ENCODE results near the gene FNBP1L. TPM values are rescaled to one million over a fixed set of nuclear protein-coding genes. Genes with fewer than 3 reads are reported as not detected.
A peak's percentile ranks its signal among the peaks of the same experiment; 100 is the strongest.

FNBP1L gene
- total and polyA plus RNA-seq, 9 of the 15 experiments (the other 6 are each of a cell fraction or from before 2014, with no cell fraction given), result 1.4 to 6.9 (median 5.9) TPM

GRCh38 chr1:93554883-93555872 lies 107.3 kb downstream of the FNBP1L start:
- intact Hi-C loops (cut with micrococcal nuclease), result no loop called here
- no peaks in the 10 kb centered on the region for H4K20me1 ChIP-seq (replicated peaks; ENCODE audit: control insufficient read depth, insufficient read depth, low read length)
- no peaks in the 10 kb centered on the region for H3K9me1 ChIP-seq (ENCODE audit: control insufficient read depth, insufficient read depth, low read length)
- peak; percentile 71 for FAIRE-seq
- H3K27ac ChIP-seq (ENCODE audit: extremely low read depth, low read depth, low read length), result no peak overlapping the region
- no peak overlapping the region for H3K4me3 ChIP-seq
- BruUV-seq (replicated peaks), result no TSS peak
- H3K9ac ChIP-seq (ENCODE audit: insufficient read depth in 1 of 2, low read depth in 2 of 2, low read length in 2 of 2), result no peak overlapping the region
- CTCF ChIA-PET (ENCODE audit: low intra/inter-chr PET ratio), result no interaction called here
- H3K4me2 ChIP-seq (ENCODE audit: insufficient read depth, low read length), result no peak overlapping the region
- peak in 2 of 4 experiments; percentile 26 to 48 for DNase-seq (ENCODE audit: extremely low read depth in 1 of 4, low spot score in 3 of 4)
- H3K4me1 ChIP-seq (replicated peaks in 1 of 2; ENCODE audit: control insufficient read depth in 2 of 2, insufficient read depth in 2 of 2, low read length in 2 of 2), result peaks cover 0 to 17% of the 10 kb centered on the region in 2 experiments; a peak in 4 of 5 replicates
- H3K79me2 ChIP-seq (ENCODE audit: control insufficient read depth, insufficient read depth, low read length), result no peaks in the 10 kb centered on the region
- 26% methylated on average over 7 of the region's 7 CpGs for WGBS (ENCODE audit: insufficient coverage, low coverage, missing lambda C conversion rate)
- no peaks in the 10 kb centered on the region; the same call in 2 of the 3 replicates for H3K36me3 ChIP-seq (ENCODE audit: control insufficient read depth, insufficient read depth, low read length)
- H3K27me3 ChIP-seq (ENCODE audit: control insufficient read depth in 2 of 2, insufficient read depth in 2 of 2, low read length in 2 of 2), result no peaks in the 10 kb centered on the region
- in situ Hi-C loops (cut with MboI), result no loop called here
- no peaks in the 10 kb centered on the region for H3K9me3 ChIP-seq (replicated peaks; ENCODE audit: control insufficient read depth, insufficient read depth, low read depth, low read length)
- POLR2A ChIA-PET, result interaction anchor here (0.9 to 1.3 kb wide), 2 partner anchors 9 to 10 kb away, joined by 4 to 6 read pairs; no protein-coding TSS in a partner anchor
- peak; percentile 42; the same call in 1 of the 3 replicates for ATAC-seq
- no peak overlapping the region for H2AFZ ChIP-seq (ENCODE audit: low read depth, low read length)
- TF ChIP-seq TAL1 (IDR thresholded peaks at IDR 0.05), result peak; percentile 51; the same call in 1 of the 2 replicates
- no peak for TF ChIP-seq ZNF589 (CRISPR knock-in tag; IDR thresholded peaks at IDR 0.05; ENCODE audit: low read depth)
- peak; percentile 70 for TF ChIP-seq CBFA2T2 (conservative IDR thresholded peaks at IDR 0.05)
- peak; percentile 64 for TF ChIP-seq TEAD4 (IDR thresholded peaks at IDR 0.05; ENCODE audit: low read length)
- TF ChIP-seq TEAD4 (CRISPR knock-in tag; IDR thresholded peaks at IDR 0.05; ENCODE audit: borderline replicate concordance), result no peak
- peak; percentile 61 for TF ChIP-seq ZNF316 (IDR thresholded peaks at IDR 0.05)
- TF ChIP-seq REST (IDR thresholded peaks at IDR 0.05; ENCODE audit: borderline replicate concordance), result peak; percentile 22; the same call in 1 of the 2 replicates
- TF ChIP-seq REST (CRISPR knock-in tag; IDR thresholded peaks at IDR 0.05; ENCODE audit: low read depth), result no peak
- peak; percentile 70 for TF ChIP-seq TCF3 (CRISPR knock-in tag; IDR thresholded peaks at IDR 0.05)
- 0 out of 2 replicates have a peak, but pooled peaks have one; percentile 48 for TF ChIP-seq NCOR1 (IDR thresholded peaks at IDR 0.05)
- TF ChIP-seq MAFG (tag; conservative IDR thresholded peaks at IDR 0.05), result 0 out of 2 replicates have a peak, but pooled peaks have one; percentile 27
- TF ChIP-seq MYNN (IDR thresholded peaks at IDR 0.05), result no peak
- TF ChIP-seq MYNN (CRISPR knock-in tag; IDR thresholded peaks at IDR 0.05), result no peak
- TF ChIP-seq CBFA2T3 (IDR thresholded peaks at IDR 0.05), result peak; percentile 82
- TF ChIP-seq ARID1B (IDR thresholded peaks at IDR 0.05), result peak; percentile 46; the same call in 1 of the 2 replicates
